Immature natural killer cell (primary cell): ENCODE data around the gene CMTM3. TPM values are rescaled to one million over a fixed set of nuclear protein-coding genes. Genes with fewer than 3 reads are reported as not detected.
"Not testable (repeated sequence)": the region's sequence is repeated elsewhere in the genome, so short reads cannot be mapped to it uniquely, and the experiment has no call there.

Experiments
- DNase-seq, 3 donors: peaks; one replicate each; pipeline ENCODE4 v3.0.0; 2022; ENCODE audit warnings: mixed read lengths in 1 of 3
- H3K27ac Mint-ChIP-seq, 6 donors: one replicate each; pipeline ENCODE4 v1.8.0; 2020; ENCODE audit warnings: mixed read lengths in 6 of 6, mild to moderate bottlenecking in 5 of 6, inconsistent platforms in 4 of 6, moderate library complexity in 3 of 6
- H3K27me3 Mint-ChIP-seq, 3 donors: one replicate each; pipeline ENCODE4 v1.8.0; 2020 to 2021; ENCODE audit warnings: low read depth in 3 of 3, mild to moderate bottlenecking in 3 of 3, mixed read lengths in 3 of 3, moderate library complexity in 3 of 3, inconsistent platforms in 1 of 3
- H3K36me3 Mint-ChIP-seq, 3 donors: one replicate each; pipeline ENCODE4 v1.8.0; 2020; ENCODE audit warnings: mixed read lengths in 3 of 3, inconsistent platforms in 2 of 3, mild to moderate bottlenecking in 2 of 3
- H3K4me1 Mint-ChIP-seq, 2 donors: one replicate each; pipeline ENCODE4 v1.8.0; 2020; ENCODE audit warnings: inconsistent platforms in 2 of 2, mild to moderate bottlenecking in 2 of 2, mixed read lengths in 2 of 2, moderate library complexity in 1 of 2
- H3K4me3 Mint-ChIP-seq, 5 donors: one replicate each; pipeline ENCODE4 v1.8.0; 2020; ENCODE audit warnings: mild to moderate bottlenecking in 5 of 5, mixed read lengths in 5 of 5, inconsistent platforms in 3 of 5, moderate library complexity in 3 of 5
- H3K9me3 Mint-ChIP-seq, 6 donors: one replicate each; pipeline ENCODE4 v1.8.0; 2020; ENCODE audit warnings: mild to moderate bottlenecking in 6 of 6, mixed read lengths in 6 of 6, inconsistent platforms in 4 of 6, moderate library complexity in 3 of 6
- polyA plus RNA-seq, 3 donors: library from polyadenylated mRNA; unstranded; fragments of 300-500 nt; fragmentation: Illumina TruSeq; gene quantifications; one replicate each; pipeline ENCODE4 v1.2.3, GENCODE V29; 2021

Gene CMTM3
- polyA plus RNA-seq, 3 donors from 2014 or later = 83.5 to 145 (median 127) TPM

DNA sequence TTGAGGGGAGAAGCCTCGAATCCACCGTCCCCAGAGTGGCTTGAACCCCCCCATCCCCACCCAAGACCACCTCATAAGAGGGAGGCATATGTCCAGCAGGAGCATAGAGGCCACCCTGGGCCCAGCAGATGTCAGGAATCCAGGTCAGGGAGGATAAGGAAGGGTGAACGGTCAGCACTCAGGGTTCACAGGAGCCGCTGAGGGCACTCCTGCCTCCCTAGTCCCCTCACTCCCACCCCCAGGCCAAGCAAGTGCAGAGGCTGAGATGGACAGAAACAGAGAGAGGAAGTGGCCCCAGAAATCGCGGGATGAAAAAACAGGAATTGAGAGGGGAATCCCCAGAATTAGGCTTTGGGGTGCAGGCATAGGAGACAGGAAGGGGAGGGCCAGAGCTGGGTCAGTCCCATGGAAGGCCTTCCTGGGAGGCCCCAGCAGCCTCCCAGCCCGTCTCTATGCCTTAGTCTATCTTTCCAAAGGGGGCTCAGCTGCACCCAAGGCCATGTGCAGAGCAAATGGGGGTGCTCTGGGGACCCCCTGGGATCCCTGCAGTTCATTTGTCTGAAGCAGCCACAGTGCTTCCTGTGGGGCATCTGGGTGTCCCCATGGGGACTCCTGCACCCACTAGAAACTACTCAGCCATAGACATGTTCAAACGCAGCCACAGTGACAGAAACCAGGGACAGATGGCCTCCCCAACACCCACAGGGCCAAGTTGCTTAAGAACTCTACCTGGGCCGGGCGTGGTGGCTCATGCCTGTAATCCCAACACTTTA is 1.7 kb downstream of the CMTM3 start:
- no peak for DNase-seq
- H3K9me3 Mint-ChIP-seq = no peaks in the 10 kb centered on the region
- H3K4me1 Mint-ChIP-seq = peaks cover 43 to 45% of the 10 kb centered on the region in 2 donors
- H3K36me3 Mint-ChIP-seq = peaks cover 0 to 5% (median under 1%) of the 10 kb centered on the region in 3 donors
- peak overlapping the region; percentile 76 to 81 (median 76) for H3K4me3 Mint-ChIP-seq
- H3K27me3 Mint-ChIP-seq = peaks cover 5 to 14% (median 6%) of the 10 kb centered on the region in 3 donors
- peak overlapping the region; percentile 62 to 92 (median 84) for H3K27ac Mint-ChIP-seq

DNA sequence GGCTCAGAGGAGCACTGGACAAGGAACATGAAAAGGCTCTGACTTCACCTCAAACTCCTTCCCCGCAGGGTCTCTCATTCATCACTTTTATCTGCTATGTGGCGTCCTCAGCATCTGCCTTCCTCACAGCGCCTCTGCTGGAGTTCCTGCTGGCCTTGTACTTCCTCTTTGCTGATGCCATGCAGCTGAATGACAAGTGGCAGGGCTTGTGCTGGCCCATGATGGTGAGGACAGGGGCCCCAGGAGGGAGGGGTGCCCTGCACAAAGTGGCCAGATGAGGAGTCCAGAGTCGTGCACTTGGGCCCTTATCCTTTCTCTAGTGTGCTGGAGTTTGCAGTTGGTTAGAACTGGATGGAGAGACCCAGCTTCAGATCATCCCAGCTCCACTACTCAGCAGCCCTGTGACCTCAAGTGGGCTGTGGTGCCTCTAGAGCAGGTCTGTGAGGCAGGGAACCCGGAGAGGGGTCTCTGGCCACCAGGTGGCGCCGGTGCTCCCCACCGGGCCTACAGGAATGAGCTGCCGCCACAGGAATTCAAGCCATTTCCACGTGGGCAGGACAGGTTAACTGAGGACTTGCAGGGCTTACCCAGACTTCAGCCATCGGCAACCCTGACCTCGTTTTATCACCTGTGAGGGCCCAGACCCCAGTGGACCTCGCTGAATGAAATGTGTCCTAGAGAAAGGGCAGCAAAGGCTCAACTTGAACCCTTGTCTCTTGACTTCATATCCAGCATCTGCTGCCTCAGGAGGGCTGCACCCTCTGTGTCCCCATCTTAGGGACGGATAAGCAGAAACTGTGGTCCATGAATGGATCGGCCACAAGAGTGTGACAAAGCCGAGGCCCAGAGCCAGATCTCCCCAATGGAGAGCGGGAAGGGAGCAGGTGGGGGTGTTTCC is 4.0 kb downstream of the CMTM3 start:
- Mint-ChIP-seq H3K4me3 (peak overlapping the region in 2 of 5 donors; percentile 27 to 61), H3K9me3 (no peaks in the 10 kb centered on the region)

GRCh38 chr16:66609139-66609510 is 4.6 kb downstream of the CMTM3 start:
- Mint-ChIP-seq H3K4me3 (no peak overlapping the region), H3K27me3 (peaks cover 0 to 8% (median 2%) of the 10 kb centered on the region in 3 donors), H3K27ac (no peak overlapping the region), H3K36me3 (peaks cover 0 to 5% (median 0%) of the 10 kb centered on the region in 3 donors), H3K4me1 (peaks cover 31 to 33% of the 10 kb centered on the region in 2 donors), H3K9me3 (no peaks in the 10 kb centered on the region)
- no peak for DNase-seq

More for the DNA sequence above, 4.0 kb downstream of the CMTM3 start:
- Mint-ChIP-seq H3K27me3 (peaks cover 5 to 14% (median 6%) of the 10 kb centered on the region in 3 donors), H3K27ac (peak overlapping the region in 5 of 6 donors; percentile 45 to 79 (median 55)), H3K36me3 (peaks cover 0 to 5% (median 0%) of the 10 kb centered on the region in 3 donors), H3K4me1 (peaks cover 37 to 39% of the 10 kb centered on the region in 2 donors)
- peak; percentile 65 to 74 (median 70) for DNase-seq

GRCh38 chr16:66610111-66610820 is 5.8 kb downstream of the CMTM3 start:
- peak overlapping the region in 1 of 5 donors; percentile 24 for H3K4me3 Mint-ChIP-seq
- H3K27me3 Mint-ChIP-seq = peaks cover 0 to 6% (median 2%) of the 10 kb centered on the region in 3 donors
- no peak overlapping the region for H3K27ac Mint-ChIP-seq
- H3K36me3 Mint-ChIP-seq = peaks cover 0 to 5% (median 0%) of the 10 kb centered on the region in 3 donors
- no peak for DNase-seq
- H3K9me3 Mint-ChIP-seq = no peaks in the 10 kb centered on the region
- peaks cover 30 to 33% of the 10 kb centered on the region in 2 donors for H3K4me1 Mint-ChIP-seq

DNA sequence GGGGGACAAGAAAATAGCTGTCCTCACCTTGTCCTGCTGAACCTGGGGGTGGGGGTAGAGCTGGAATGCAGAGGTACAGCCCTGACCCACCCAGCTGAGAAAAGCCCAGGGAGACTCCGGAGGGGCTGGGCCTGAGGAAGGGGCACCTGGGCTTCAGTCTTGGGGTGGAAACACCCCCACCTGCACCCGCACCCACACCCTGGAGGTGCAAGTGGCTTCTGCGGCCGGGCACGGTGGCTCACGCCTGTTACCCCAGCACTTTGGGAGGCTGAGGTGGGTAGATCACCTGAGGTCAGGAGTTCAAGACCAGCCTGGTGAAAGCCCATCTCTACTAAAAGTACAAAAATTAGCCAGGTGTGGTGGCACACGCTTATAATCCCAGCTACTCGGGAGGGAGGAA is 7.4 kb downstream of the CMTM3 start:
- not testable (repeated sequence) for H3K36me3 Mint-ChIP-seq, DNase-seq, H3K27me3 Mint-ChIP-seq, H3K9me3 Mint-ChIP-seq, H3K4me3 Mint-ChIP-seq
- Mint-ChIP-seq H3K4me1 (peaks cover 18 to 21% of the 10 kb centered on the region in 2 donors), H3K27ac (peak overlapping the region in 2 of 6 donors; percentile 17)

DNA sequence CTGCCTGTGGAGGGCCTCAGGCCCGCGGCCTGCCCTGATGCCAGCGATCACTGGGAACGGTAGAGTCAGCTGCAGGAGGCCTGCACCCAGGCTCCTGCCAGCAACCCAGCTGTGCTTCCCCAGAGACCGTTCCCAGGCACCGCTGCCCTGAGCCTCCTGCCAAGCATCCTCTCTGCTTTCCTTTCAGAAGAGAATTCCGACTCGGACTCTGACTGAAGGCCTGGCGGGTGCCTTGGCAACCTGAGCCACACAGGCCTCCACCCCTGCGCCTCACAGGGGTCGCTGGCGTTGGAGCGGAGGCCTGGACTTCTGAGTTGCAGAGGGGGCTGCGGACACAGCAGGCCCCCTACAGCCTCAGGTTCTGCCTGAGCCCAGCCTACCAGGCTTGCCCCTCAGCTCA is 7.9 kb downstream of the CMTM3 start:
- Mint-ChIP-seq H3K9me3 (no peaks in the 10 kb centered on the region), H3K27ac (no peak overlapping the region), H3K36me3 (peaks cover 0 to 5% (median 0%) of the 10 kb centered on the region in 3 donors), H3K4me1 (peaks cover 13 to 16% of the 10 kb centered on the region in 2 donors), H3K27me3 (peaks cover 0 to 2% (median 0%) of the 10 kb centered on the region in 3 donors), H3K4me3 (no peak overlapping the region)
- DNase-seq = no peak

GRCh38 chr16:66614161-66614802 is 9.8 kb downstream of the CMTM3 start:
- H3K27me3 Mint-ChIP-seq = no peaks in the 10 kb centered on the region
- H3K27ac Mint-ChIP-seq = peak overlapping the region in 1 of 6 donors; percentile 49
- no peak for DNase-seq
- peaks cover 0 to 5% (median 0%) of the 10 kb centered on the region in 3 donors for H3K36me3 Mint-ChIP-seq
- H3K4me1 Mint-ChIP-seq = peaks cover 0 to 1% of the 10 kb centered on the region in 2 donors
- no peaks in the 10 kb centered on the region for H3K9me3 Mint-ChIP-seq
- no peak overlapping the region for H3K4me3 Mint-ChIP-seq

DNA sequence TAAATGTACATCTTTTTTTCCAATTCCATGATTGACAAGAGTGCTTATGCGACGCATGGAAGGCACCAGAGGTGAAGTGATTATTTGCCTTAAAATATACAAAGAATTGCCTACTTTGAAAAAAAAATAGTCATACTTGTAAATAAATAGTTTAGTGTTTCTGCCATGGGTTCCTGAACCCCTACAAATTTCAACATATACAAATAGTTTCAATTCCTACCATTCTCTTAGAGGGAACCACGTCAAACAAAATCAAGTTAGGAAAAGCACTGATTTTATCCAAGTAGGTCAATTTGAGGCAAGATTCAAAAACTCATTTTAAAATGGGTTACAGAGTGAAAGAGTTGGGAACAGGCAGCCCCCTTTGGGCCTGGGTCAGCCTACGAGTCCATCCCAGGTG is 11.7 kb downstream of the CMTM3 start:
- H3K4me3 Mint-ChIP-seq = no peak overlapping the region
- H3K4me1 Mint-ChIP-seq = no peaks in the 10 kb centered on the region
- no peaks in the 10 kb centered on the region for H3K36me3 Mint-ChIP-seq
- H3K27me3 Mint-ChIP-seq = peaks cover 0 to 2% (median 0%) of the 10 kb centered on the region in 3 donors
- H3K27ac Mint-ChIP-seq = no peak overlapping the region
- H3K9me3 Mint-ChIP-seq = no peaks in the 10 kb centered on the region
- no peak for DNase-seq

GRCh38 chr16:66616592-66616991 is 12.1 kb downstream of the CMTM3 start:
- no peak for DNase-seq
- H3K4me3 Mint-ChIP-seq = no peak overlapping the region
- no peaks in the 10 kb centered on the region for H3K4me1 Mint-ChIP-seq
- H3K27ac Mint-ChIP-seq = no peak overlapping the region
- no peaks in the 10 kb centered on the region for H3K36me3 Mint-ChIP-seq
- H3K27me3 Mint-ChIP-seq = peaks cover 0 to 2% (median 0%) of the 10 kb centered on the region in 3 donors
- no peaks in the 10 kb centered on the region for H3K9me3 Mint-ChIP-seq

DNA sequence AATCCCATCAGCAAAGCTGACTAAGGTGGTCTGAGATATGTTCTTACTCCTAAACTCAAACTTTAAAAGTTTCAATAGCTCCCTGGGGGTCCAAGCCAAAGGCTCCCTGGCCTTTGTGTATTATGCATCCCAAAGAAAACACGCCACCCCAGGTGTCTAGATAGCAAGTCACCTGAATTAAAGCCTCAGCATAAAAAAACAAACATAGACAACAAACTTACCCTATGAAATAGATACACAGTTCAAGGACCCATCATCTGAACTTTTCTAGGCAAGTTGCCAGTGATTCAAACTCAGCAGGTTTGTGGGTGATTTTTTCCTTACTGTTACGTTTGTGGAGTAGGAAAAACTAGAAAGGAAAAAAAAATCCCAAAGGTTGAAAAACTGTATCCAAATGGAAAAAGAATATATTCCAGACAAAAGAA is 12.5 kb downstream of the CMTM3 start:
- no peak overlapping the region for H3K4me3 Mint-ChIP-seq
- no peaks in the 10 kb centered on the region for H3K36me3 Mint-ChIP-seq
- no peak overlapping the region for H3K27ac Mint-ChIP-seq
- H3K9me3 Mint-ChIP-seq = no peaks in the 10 kb centered on the region
- peaks cover 0 to 2% (median 0%) of the 10 kb centered on the region in 3 donors for H3K27me3 Mint-ChIP-seq
- DNase-seq = no peak
- no peaks in the 10 kb centered on the region for H3K4me1 Mint-ChIP-seq

DNA sequence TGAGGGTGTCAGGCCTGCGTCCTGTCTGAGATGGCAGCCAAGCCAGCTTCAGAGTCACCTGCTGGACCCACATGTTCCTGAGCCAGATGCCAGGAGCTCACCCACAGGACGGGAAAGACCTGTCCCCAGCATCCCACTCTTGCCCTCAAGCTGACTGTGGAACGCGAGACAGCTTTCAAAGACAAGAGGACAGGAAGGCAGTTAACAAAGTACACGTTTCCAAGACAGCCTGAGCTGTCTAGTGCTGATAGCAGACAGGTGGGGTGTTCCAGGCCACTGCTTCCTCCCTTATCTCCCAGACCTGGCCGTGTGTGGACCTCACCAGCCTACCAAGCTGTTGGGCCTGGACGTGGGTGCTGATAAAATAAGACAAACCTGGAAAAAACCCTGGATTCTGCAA is 13.2 kb downstream of the CMTM3 start:
- Mint-ChIP-seq H3K36me3 (no peaks in the 10 kb centered on the region), H3K27ac (no peak overlapping the region), H3K27me3 (peaks cover 0 to 2% (median 0%) of the 10 kb centered on the region in 3 donors), H3K4me3 (no peak overlapping the region), H3K9me3 (no peaks in the 10 kb centered on the region), H3K4me1 (no peaks in the 10 kb centered on the region)
- DNase-seq = no peak

GRCh38 chr16:66618588-66619375 is 14.3 kb downstream of the CMTM3 start:
- Mint-ChIP-seq H3K36me3 (no peaks in the 10 kb centered on the region), H3K27ac (no peak overlapping the region), H3K9me3 (no peaks in the 10 kb centered on the region), H3K4me3 (no peak overlapping the region), H3K4me1 (no peaks in the 10 kb centered on the region), H3K27me3 (peaks cover 0 to 2% (median 0%) of the 10 kb centered on the region in 3 donors)
- no peak for DNase-seq
